Testis (tissue), 2 donors: Measurements from ENCODE around the gene ANO3.

ENCODE experiments used
- POLR2A ChIP-seq: fragments of 450-650 bp; IDR thresholded peaks from one replicate; pipeline ENCODE4 v1.6.1; 2017; ENCODE audit warnings: antibody characterized with exemption, mild to moderate bottlenecking, moderate library complexity
- TF ChIP-seq, protein P1 (sequence below), 3 experiments: fragments of 450-650 bp in 2 of 3; fragments of 200-600 bp in 1 of 3; sonication (generic) in 1 of 3; IDR thresholded peaks; one replicate each; pipeline ENCODE4 v1.5.1; 2016 to 2019; ENCODE audit warnings: antibody characterized with exemption in 3 of 3, mild to moderate bottlenecking in 2 of 3, moderate library complexity in 1 of 3

DNA sequence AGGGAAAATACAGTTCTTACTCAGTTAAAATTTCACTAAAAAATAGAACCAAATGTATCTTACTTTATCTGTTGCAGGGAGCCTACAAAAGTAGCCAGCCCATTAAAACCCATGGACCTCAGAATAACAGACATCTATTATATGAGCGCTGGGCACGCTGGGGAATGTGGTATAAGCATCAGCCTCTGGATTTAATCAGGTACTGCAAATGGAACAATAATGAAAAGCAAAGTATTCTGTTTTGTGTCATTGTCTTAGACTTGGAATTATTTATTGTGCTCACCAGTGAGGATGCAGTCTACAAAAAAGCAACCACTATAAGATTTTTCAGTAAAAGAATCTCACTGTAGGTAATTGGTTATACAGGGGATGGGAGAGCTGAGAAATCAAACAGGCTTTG is 209.9 kb downstream of the ANO3 start:
- TF ChIP-seq, protein P1, sequence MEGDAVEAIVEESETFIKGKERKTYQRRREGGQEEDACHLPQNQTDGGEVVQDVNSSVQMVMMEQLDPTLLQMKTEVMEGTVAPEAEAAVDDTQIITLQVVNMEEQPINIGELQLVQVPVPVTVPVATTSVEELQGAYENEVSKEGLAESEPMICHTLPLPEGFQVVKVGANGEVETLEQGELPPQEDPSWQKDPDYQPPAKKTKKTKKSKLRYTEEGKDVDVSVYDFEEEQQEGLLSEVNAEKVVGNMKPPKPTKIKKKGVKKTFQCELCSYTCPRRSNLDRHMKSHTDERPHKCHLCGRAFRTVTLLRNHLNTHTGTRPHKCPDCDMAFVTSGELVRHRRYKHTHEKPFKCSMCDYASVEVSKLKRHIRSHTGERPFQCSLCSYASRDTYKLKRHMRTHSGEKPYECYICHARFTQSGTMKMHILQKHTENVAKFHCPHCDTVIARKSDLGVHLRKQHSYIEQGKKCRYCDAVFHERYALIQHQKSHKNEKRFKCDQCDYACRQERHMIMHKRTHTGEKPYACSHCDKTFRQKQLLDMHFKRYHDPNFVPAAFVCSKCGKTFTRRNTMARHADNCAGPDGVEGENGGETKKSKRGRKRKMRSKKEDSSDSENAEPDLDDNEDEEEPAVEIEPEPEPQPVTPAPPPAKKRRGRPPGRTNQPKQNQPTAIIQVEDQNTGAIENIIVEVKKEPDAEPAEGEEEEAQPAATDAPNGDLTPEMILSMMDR (IDR thresholded peaks at IDR 0.05), result no peak
- no peak for TF ChIP-seq POLR2A
